HepG2 (cell line): ENCODE data around the gene DIP2C. TPM values are rescaled to one million over a fixed set of nuclear protein-coding genes. Genes with fewer than 3 reads are reported as not detected.

Source experiments
- ATAC-seq: fragments of 200-7000 bp; cut with Tn5 transposase; 3 replicates; pipeline ENCODE4 v1.9.1; 2020; ENCODE audit warnings: mild to moderate bottlenecking, moderate library complexity
- BruUV-seq: library from RNA; stranded (reverse); fragments of 400-500 nt; replicated peaks from 2 replicates; lab custom pipeline; 2021; lab: Mats Ljungman, UMichigan
- CTCF ChIA-PET: fragments of 300-600 bp; formaldehyde crosslinking; extraction: SDS; loops from one replicate; lab custom pipeline; 2021; ENCODE audit warnings: low total read pairs, inconsistent platforms, low intra/inter-chr PET ratio; lab: Yijun Ruan, JAX
- POLR2A ChIA-PET: fragments of 350-600 bp; sonication (Branson Sonifier 250); formaldehyde crosslinking; loops from one replicate; lab custom pipeline; 2020; ENCODE audit warnings: antibody characterized with exemption, inconsistent platforms; lab: Yijun Ruan, JAX
- DNase-seq: peaks from one replicate; pipeline ENCODE4 v3.0.0-alpha.2; 2015; ENCODE audit warnings: low spot score
- FAIRE-seq: peaks from 3 replicates; lab custom pipeline; 2011; peaks lifted over from hg19 to GRCh38; lab: Jason Lieb, UNC
- H2AFZ ChIP-seq: one replicate; pipeline ENCODE4 v1.6.1; 2011; ENCODE audit warnings: low read length, inconsistent platforms
- H3K27ac ChIP-seq: fragments of 300-600 bp; 3 replicates; pipeline ENCODE4 v1.8.0; 2011; ENCODE audit warnings: mixed run types, mild to moderate bottlenecking, mixed read lengths, low read length, inconsistent platforms; ENCODE audit not compliant: insufficient read depth; ENCODE audit errors: extremely low read length
- H3K27me3 ChIP-seq, 2 experiments: fragments of 200-600 bp in 1 of 2; 2 replicates in 1 of 2; 3 replicates in 1 of 2; pipeline versions ENCODE4 v1.6.0 to v1.8.0; 2011; ENCODE audit warnings: low read length in 2 of 2, mild to moderate bottlenecking in 2 of 2, moderate library complexity in 2 of 2, inconsistent platforms in 1 of 2; ENCODE audit not compliant: insufficient read depth in 2 of 2, control insufficient read depth in 1 of 2
- H3K36me3 ChIP-seq, 2 experiments: fragments of 200-600 bp in 1 of 2; replicated peaks in 1 of 2; 2 replicates in 1 of 2; 3 replicates in 1 of 2; pipeline versions ENCODE4 v1.5.1 to v1.8.0; 2011; ENCODE audit warnings: low read length in 2 of 2, inconsistent platforms in 1 of 2; ENCODE audit not compliant: insufficient read depth in 2 of 2, control insufficient read depth in 1 of 2
- H3K4me1 ChIP-seq: 2 replicates; pipeline ENCODE4 v1.5.1; 2012; ENCODE audit warnings: low read length, inconsistent platforms; ENCODE audit not compliant: insufficient read depth
- H3K4me2 ChIP-seq: 2 replicates; pipeline ENCODE4 v1.6.0; 2011; ENCODE audit warnings: low read depth, low read length, inconsistent platforms
- H3K4me3 ChIP-seq, 3 experiments: fragments of 200-600 bp in 1 of 3; sonication (generic), shearing (Covaris generic) in 1 of 3; replicated peaks in 1 of 3; 2 replicates each; pipeline ENCODE4 v1.5.1; 2011 to 2016; ENCODE audit warnings: low read length in 3 of 3, inconsistent platforms in 2 of 3, low read depth in 2 of 3, mild to moderate bottlenecking in 2 of 3, control low read depth in 1 of 3, mixed read lengths in 1 of 3; ENCODE audit not compliant: insufficient read depth in 1 of 3
- H3K79me2 ChIP-seq: one replicate; pipeline ENCODE4 v1.6.1; 2011; ENCODE audit warnings: low read length, inconsistent platforms; ENCODE audit not compliant: insufficient read depth
- H3K9ac ChIP-seq: 2 replicates; pipeline ENCODE4 v1.6.0; 2011; ENCODE audit warnings: mild to moderate bottlenecking, low read depth, low read length, inconsistent platforms; ENCODE audit not compliant: insufficient read depth
- H3K9me3 ChIP-seq: 2 replicates; pipeline ENCODE4 v1.5.1; 2012; ENCODE audit warnings: mild to moderate bottlenecking, low read length
- H4K20me1 ChIP-seq: 2 replicates; pipeline ENCODE4 v1.6.0; 2011; ENCODE audit warnings: inconsistent platforms, mild to moderate bottlenecking, low read length, moderate library complexity; ENCODE audit not compliant: insufficient read depth
- GFI1 ChIP-seq: sonication (generic); formaldehyde crosslinking; IDR thresholded peaks from 2 replicates; pipeline ENCODE4 v1.5.0; 2020; ENCODE audit warnings: missing genetic modification reagents, mild to moderate bottlenecking, borderline replicate concordance
- HNF4G ChIP-seq, 2 experiments: sonication (generic) in 1 of 2; formaldehyde crosslinking in 1 of 2; IDR thresholded peaks; 2 replicates each; pipeline versions ENCODE4 v1.4.0 to v1.6.1; 2011 to 2020; ENCODE audit warnings: borderline replicate concordance in 2 of 2, low read depth in 2 of 2, mild to moderate bottlenecking in 2 of 2, low read length in 1 of 2, missing genetic modification reagents in 1 of 2, moderate library complexity in 1 of 2
- HOXA3 ChIP-seq: sonication (generic); formaldehyde crosslinking; IDR thresholded peaks from 2 replicates; pipeline ENCODE4 v1.5.0; 2020; ENCODE audit warnings: missing genetic modification reagents
- TBX3 ChIP-seq: fragments of 450-650 bp; IDR thresholded peaks from 2 replicates; pipeline ENCODE4 v1.6.1; 2017; ENCODE audit warnings: antibody characterized with exemption, mild to moderate bottlenecking, inconsistent platforms, borderline replicate concordance
- ZGPAT ChIP-seq: IDR thresholded peaks from 2 replicates; pipeline ENCODE4 v1.6.1; 2016; ENCODE audit warnings: mild to moderate bottlenecking
- ZNF75D ChIP-seq: sonication (generic); formaldehyde crosslinking; IDR thresholded peaks from 2 replicates; pipeline ENCODE4 v1.8.1; 2023; ENCODE audit warnings: missing genetic modification reagents, mild to moderate bottlenecking, borderline replicate concordance
- ZNF790 ChIP-seq: sonication (generic); formaldehyde crosslinking; IDR thresholded peaks from 2 replicates; pipeline ENCODE4 v1.8.0; 2022; ENCODE audit warnings: missing genetic modification reagents, mild to moderate bottlenecking, borderline replicate concordance
- ZSCAN20 ChIP-seq: sonication (generic); formaldehyde crosslinking; IDR thresholded peaks from 2 replicates; pipeline ENCODE4 v1.4.0; 2020; ENCODE audit warnings: missing genetic modification reagents, mild to moderate bottlenecking, borderline replicate concordance
- WGBS: methylation state at CpG from one replicate; pipeline ENCODE4 v1.1.6; 2017; ENCODE audit warnings: low lambda C conversion rate; 5-methylcytosine and 5-hydroxymethylcytosine counted together
- in situ Hi-C: cut with HindIII; loops from 2 replicates; pipeline ENCODE4 v1.10.0; 2017; ENCODE audit warnings: low pct_unique_long_range_greater_than_20kb; ENCODE audit not compliant: extremely low pct_ligation_motif_present
- intact Hi-C: fragments of 100-400 bp; cut with micrococcal nuclease; formaldehyde crosslinking; loops from one replicate; pipeline ENCODE4 v1.10.0; 2022; ENCODE audit not compliant: unreplicated experiment
- polyA plus RNA-seq, 8 experiments: library from polyadenylated mRNA; depleted of rRNA in 3 of 8; stranded (reverse) in 7 of 8; unstranded in 1 of 8; fragments of >200 nt; fragmentation: Illumina TruSeq in 4 of 8; extraction: Trizol in 4 of 8; gene quantifications; 2 replicates each; pipeline versions ENCODE4 v1.2.1 to v1.2.3, GENCODE V29; 2011 to 2016; ENCODE audit warnings: low read depth in 4 of 8, missing spikeins in 1 of 8, mixed read lengths in 1 of 8; ENCODE audit not compliant: insufficient read depth in 1 of 8
- total RNA-seq, 5 experiments: library from RNA; depleted of rRNA; stranded (reverse); fragments of >200 nt; fragmentation: Illumina TruSeq; extraction: Trizol; gene quantifications; 2 replicates each; pipeline ENCODE4 v1.2.3, GENCODE V29; 2016; ENCODE audit warnings: low read depth in 1 of 5

Gene DIP2C
- total and polyA plus RNA-seq, 2 of the 13 experiments (the other 11 are each of a cell fraction or from before 2014, with no cell fraction given), result 2.2 to 2.7 TPM

GRCh38 chr10:246431-246830 is 443.0 kb downstream of the DIP2C start:
- no TSS peak for BruUV-seq
- Histone ChIP-seq H3K9me3 (no peaks in the 10 kb centered on the region), H3K4me1 (no peaks in the 10 kb centered on the region), H3K4me3 (no peak overlapping the region), H3K4me2 (no peak overlapping the region), H3K36me3 (peaks cover 14 to 46% of the 10 kb centered on the region in 2 experiments), H3K27ac (no peak overlapping the region), H3K79me2 (no peaks in the 10 kb centered on the region), H4K20me1 (no peaks in the 10 kb centered on the region), H3K9ac (no peak overlapping the region), H3K27me3 (no peaks in the 10 kb centered on the region), H2AFZ (no peak overlapping the region)
- TF ChIP-seq HNF4G (IDR thresholded peaks at IDR 0.05; ENCODE audit: borderline replicate concordance, low read depth, low read length) (no peak), HNF4G (CRISPR knock-in tag; IDR thresholded peaks at IDR 0.05; ENCODE audit: borderline replicate concordance, low read depth) (no peak), ZSCAN20 (CRISPR knock-in tag) (no peak), ZNF790 (CRISPR knock-in tag) (no peak), ZNF75D (no peak), ZGPAT (CRISPR knock-in tag) (no peak), HOXA3 (CRISPR knock-in tag) (no peak), TBX3 (no peak), GFI1 (CRISPR knock-in tag) (no peak)
- FAIRE-seq (no peak), DNase-seq (no peak), ATAC-seq (no peak)
- CTCF ChIA-PET, result no interaction called here
- intact Hi-C loops (no loop called here), in situ Hi-C loops (no loop called here)
- POLR2A ChIA-PET, result no interaction called here
- 97% methylated on average over 9 of the region's 9 CpGs for WGBS
